HG03520 (cell line): Measurements from ENCODE around the gene LYPD8.

ENCODE experiments used
- ATAC-seq: cut with Tn5 transposase; IDR thresholded peaks from one replicate; pipeline ENCODE4 v1.9.1; 2021; ENCODE audit warnings: mild to moderate bottlenecking, moderate library complexity; ENCODE audit not compliant: unreplicated experiment

Gene LYPD8

DNA sequence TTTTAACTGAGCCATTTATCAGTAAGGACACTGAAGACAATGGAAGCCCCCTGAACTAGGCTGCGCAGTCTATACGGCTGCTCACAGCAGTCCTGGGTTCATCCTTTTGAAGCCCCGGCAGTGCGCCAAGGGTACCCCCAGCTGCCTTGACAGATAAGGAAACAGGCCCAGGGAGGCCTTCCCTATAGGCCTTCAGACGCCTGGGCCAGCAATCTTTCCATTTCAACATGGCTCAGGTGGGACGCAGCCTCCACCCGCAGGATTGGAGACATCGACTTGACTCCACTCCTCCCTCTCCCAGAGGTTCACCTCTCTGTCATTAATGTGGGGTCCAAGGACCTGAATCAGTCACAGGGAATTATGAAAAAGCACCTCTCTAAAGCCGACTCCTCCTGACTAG is 2.8 kb upstream of the LYPD8 start:
- ATAC-seq: no peak

- no peak for ATAC-seq
Measured at GRCh38 chr1:248757784-248758195, 2.2 kb upstream of the LYPD8 start.

- ATAC-seq: no peak
Measured at GRCh38 chr1:248756636-248757035, 1.1 kb upstream of the LYPD8 start.

DNA sequence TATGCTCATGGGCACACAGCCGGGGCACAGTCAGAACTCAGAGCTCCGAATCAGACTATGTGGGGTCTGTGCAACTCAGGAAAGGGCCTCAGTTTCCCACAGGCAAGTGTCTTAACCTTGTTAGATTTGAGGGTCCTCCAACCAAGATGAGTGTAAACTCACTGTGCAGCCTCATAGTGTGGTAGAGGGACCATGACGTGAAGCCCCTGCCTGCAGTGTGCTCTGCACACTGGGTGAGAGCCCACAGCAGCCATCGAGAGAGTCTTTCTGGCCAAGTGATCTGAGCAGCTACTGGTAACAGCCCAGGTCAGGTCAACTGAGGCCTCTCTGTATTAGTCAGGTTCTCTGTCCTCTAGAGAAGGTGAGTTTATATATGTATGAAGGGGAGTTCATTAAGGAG is 592 bp upstream of the LYPD8 start:
- no peak for ATAC-seq

DNA sequence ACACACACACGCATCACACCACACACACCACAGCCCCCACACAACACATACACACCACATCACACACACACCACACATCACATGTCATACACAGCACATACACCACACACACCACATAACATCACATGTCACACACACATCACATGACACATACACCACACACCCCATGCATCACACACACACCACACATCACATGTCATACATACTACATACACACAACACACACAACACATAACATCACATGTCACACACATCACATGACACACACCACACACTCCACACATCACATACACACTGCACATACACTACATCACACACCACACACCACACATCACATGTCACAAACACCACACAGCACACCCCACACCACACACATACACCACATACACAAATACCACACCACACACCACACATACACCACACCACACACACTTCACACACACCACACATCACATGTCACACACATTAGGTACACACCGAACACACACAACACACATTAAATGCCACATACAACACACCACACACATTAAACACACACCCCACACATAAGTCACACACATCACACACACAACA is 1.8 kb downstream of the LYPD8 start:
- ATAC-seq: no peak

DNA sequence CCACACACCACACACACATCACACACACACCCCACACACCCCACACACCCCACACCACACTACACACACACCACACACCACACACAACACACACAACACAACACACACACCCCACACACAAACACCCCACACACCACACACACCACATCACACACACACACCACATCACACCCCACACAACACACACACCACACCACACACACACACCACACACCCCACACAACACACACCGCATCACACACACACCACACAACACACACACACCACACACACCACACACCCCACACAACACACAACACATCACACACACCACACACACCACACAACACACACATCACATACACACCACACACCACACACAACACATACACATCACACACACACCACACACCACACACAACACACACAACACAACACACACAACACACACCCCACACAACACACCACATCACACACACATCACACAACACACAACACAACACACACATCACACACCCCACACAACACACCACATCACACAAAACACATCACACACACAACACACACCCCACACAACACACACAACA is 2.4 kb downstream of the LYPD8 start:
- no peak for ATAC-seq

DNA sequence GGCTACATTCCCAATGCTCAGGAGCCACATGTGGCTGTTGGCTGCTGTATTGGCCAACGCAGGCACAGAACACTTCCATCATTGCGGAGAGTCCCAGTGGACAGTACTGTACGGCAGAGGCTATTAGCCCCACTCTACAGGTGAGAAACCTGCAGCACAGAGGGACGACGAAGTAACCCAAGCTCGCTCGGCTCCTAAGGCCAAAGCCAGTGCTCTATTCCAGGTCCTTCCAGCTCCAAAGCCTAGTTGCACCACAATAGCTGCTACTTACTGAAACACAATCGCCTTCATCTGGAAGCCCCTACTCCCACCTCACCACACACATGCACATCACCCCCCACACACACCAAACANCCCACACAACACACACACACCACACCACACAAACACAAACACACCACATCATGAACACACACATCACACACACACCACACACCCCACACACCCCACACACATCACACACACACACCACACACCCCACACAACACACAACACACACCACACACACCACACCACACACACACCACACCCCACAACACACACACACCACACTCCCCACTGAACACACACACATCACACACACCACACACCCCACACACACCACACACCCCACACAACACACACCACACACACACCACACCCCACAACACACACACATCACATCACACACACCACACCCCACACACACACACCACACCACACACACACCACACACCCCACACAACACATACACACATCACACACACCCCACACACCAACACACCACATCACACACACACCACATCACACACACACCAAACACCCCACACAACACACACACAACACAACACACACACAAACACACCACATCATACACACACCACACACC is 3.2 kb downstream of the LYPD8 start:
- no peak for ATAC-seq

GRCh38 chr1:248751635-248752034 is 3.9 kb downstream of the LYPD8 start:
- ATAC-seq: no peak

DNA sequence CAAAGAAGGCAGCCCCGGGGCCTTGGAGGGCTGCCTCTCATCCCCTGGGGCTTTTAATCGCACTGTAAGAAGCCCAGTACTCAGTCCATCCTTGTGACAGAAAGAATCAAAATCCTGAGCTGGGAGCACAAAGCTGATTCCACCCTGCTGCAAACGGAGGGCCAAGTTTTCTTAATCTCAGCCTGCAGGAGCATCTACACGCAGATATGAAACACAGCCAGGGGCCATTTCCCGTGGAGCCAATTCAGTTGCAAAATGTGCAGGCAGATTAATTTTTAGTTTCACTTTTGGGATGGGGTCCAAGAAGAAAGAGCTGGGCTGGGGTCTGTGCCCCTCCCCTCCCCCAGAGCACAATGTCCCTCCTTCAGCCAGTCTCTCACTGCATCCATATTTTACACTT is 4.4 kb downstream of the LYPD8 start:
- no peak for ATAC-seq

- no peak for ATAC-seq
Measured at GRCh38 chr1:248750496-248750895, 5.1 kb downstream of the LYPD8 start.

DNA sequence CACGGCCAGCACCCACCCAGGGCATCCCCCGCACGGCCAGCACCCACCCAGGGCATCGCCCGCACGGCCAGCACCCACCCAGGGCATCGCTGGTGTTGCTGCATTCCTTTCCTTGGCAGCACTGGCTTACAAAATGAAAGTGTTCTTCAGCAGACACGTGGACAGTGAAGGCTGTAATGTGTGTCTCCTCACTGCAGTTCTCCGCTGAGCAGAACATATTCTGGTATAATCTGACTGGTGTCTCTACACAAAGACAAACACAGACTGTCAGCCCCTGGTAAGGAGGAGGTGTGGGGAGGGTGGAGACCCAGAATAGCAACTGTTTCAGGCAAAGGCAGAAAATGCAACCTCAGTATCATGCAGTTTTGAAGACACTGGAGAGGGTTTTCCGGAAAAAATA is 7.3 kb downstream of the LYPD8 start:
- no peak for ATAC-seq

- ATAC-seq: no peak
Measured at GRCh38 chr1:248740876-248741275, 14.7 kb downstream of the LYPD8 start.

DNA sequence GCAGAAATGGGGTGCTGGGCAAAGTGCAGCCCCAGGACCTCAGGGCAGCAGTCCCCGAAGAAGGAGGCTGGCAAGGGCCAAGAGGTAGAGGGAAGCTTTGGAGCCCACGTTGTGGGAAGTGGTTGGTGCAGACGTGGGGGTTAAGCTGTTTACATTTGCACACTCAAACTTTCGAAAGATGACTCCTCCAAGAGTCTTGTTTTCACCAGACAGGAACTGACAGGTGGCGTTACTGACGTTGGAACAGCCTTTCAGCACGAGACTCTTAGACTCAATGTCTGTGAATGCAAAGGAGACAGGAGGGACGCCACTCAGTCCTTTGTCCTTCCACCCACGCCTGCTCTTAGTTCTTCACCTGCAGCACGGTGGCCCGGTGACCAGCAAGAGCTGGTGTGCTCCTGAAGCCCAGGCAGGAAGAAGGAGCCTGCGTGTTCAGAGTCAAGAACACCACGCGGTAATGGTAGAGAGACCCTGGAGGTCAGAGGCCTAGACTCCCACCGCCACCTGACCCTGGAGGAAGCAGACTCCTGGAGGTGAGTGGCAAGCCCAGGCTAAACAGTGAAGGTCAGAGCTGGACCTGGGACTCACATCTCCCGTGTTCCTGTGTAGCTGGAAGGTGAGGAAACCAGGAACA is 15.9 kb downstream of the LYPD8 start:
- ATAC-seq: no peak

- no peak for ATAC-seq
Measured at GRCh38 chr1:248737457-248737856, 18.1 kb downstream of the LYPD8 start.

GRCh38 chr1:248736977-248737376 is 18.6 kb downstream of the LYPD8 start:
- ATAC-seq: no peak

DNA sequence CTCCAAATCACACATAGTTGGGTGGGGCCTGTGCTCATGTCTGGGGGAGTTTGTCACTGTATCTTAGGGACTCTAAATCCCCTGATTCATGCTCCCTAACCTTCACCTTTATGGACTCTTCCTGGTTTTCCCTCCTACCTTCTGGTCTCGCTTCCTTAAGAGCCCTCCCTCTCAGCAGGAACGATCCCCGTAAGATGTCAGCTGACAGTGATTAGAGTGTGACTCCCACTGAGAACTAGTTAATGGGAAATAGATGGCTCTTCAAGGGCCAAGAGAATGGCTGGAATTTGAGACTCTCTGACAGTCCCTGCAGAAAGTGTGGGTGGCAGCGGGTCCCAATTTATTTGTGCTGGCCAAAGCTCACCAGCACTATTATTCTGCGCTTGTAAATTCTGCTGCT is 22.0 kb downstream of the LYPD8 start:
- no peak for ATAC-seq

DNA sequence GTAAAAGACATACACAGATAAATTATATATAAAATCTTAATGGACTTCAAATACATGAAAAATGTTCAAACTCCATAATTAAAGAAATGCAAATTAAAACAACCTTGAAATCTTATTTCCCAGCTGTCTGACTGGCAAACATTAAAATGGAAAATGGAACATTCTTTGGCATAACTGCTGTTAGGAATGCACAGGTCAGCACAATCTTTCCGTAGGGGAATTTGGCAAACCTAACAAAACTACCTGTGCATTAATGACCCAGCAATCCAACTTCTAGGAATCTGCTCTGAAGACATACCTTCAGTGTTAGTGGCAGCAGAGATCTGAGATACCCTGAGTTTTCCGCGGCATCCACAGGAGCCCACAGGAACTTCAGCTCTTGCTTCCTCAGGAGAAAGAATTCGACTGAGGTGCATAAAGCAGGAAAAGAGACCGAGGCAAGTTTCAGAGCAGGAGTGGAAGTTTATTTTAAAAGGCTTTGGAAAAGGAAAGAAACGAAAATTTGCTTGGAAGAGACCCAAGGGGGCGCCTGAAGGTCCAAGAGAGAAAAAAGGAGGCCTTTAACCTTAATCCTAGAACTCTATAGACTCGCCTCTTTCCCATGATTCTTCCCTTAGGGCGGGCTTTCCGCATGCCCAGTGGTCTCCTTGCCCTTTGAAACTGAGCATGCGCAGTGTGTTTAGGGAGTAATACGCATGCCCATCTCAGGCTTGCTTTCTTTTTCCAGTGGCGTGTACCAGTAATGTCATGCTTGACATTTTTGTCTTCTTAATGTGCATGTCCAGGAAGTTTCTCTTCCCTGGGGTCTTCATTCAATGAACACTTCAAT is 24.8 kb downstream of the LYPD8 start:
- no peak for ATAC-seq

- no peak for ATAC-seq
Measured at GRCh38 chr1:248714248-248714647, 41.3 kb downstream of the LYPD8 start.

GRCh38 chr1:248710305-248710900 is 45.2 kb downstream of the LYPD8 start:
- ATAC-seq: no peak

DNA sequence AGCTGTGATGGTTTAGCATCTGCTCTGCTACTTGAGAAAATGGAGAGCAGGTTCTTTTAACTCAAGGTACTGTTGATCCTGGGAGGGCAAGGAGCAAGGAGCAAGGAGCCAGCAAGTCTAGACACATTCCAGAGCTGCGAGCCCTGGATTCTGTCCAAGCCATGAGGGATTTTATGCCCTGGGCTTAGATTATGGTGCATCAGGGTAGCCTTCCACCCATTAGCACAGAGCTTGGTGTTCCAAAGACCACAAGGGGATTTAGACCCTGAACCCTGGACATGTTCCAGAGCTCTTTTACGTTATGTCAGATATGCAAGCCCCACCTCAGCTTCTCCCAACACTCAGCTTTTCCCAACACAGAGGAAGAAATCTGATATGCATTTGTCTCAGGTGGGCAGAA is 51.0 kb downstream of the LYPD8 start:
- no peak for ATAC-seq

GRCh38 chr1:248703674-248704073 is 51.9 kb downstream of the LYPD8 start:
- ATAC-seq: no peak
